Measurements from ENCODE around the gene ANKRD13D.

The ANKRD13D gene

GRCh38 chr11:67271541-67272284 is 17.4 kb upstream of the ANKRD13D start:
- Histone ChIP-seq H3K4me1 (ENCODE audit: insufficient read depth, low read length, severe bottlenecking) (peaks cover 91% of the 10 kb centered on the region), H4K20me1 (ENCODE audit: insufficient read depth, low read length) (no peaks in the 10 kb centered on the region), H3K79me2 (ENCODE audit: insufficient read depth, low read length) (peaks cover 69% of the 10 kb centered on the region), H3K27me3 (ENCODE audit: insufficient read depth, low read length) (no peaks in the 10 kb centered on the region), H3F3A (ENCODE audit: insufficient read depth, low read length) (peaks cover 9% of the 10 kb centered on the region; the same call in 1 of the 2 replicates), H2AFZ (ENCODE audit: low read length) (no peak overlapping the region), H3K27ac (ENCODE audit: low read depth, low read length, poor library complexity, severe bottlenecking) (peak overlapping the region; percentile 98), H3K4me2 (ENCODE audit: low read length) (peak overlapping the region; percentile 93), H3K4me3 (ENCODE audit: low read depth, low read length, poor library complexity, severe bottlenecking) (peak overlapping the region; percentile 93), H3K9me3 (ENCODE audit: low read length) (no peaks in the 10 kb centered on the region), H3K9ac (ENCODE audit: low read length) (peak overlapping the region; percentile 97), H3K9me2 (ENCODE audit: low read depth, low read length) (no peaks in the 10 kb centered on the region), H3K36me3 (ENCODE audit: insufficient read depth, low read length) (peaks cover 61% of the 10 kb centered on the region)
- TF ChIP-seq EZH2 (IDR thresholded peaks at IDR 0.05; ENCODE audit: borderline replicate concordance, low read length) (no peak), CTCF (IDR thresholded peaks at IDR 0.05; ENCODE audit: low read length) (no peak)

- Histone ChIP-seq H3K9me3 (ENCODE audit: low read length) (no peaks in the 10 kb centered on the region), H3K9ac (ENCODE audit: low read length) (peak overlapping the region; percentile 61), H3K4me1 (ENCODE audit: insufficient read depth, low read length, severe bottlenecking) (peaks cover 98% of the 10 kb centered on the region), H3K9me2 (ENCODE audit: low read depth, low read length) (no peaks in the 10 kb centered on the region), H3K36me3 (ENCODE audit: insufficient read depth, low read length) (peaks cover 56% of the 10 kb centered on the region), H3K79me2 (ENCODE audit: insufficient read depth, low read length) (peaks cover 61% of the 10 kb centered on the region), H3K27me3 (ENCODE audit: insufficient read depth, low read length) (no peaks in the 10 kb centered on the region), H2AFZ (ENCODE audit: low read length) (no peak overlapping the region), H3F3A (ENCODE audit: insufficient read depth, low read length) (peaks cover 9% of the 10 kb centered on the region; the same call in 1 of the 2 replicates), H3K4me2 (ENCODE audit: low read length) (peak overlapping the region; percentile 93), H4K20me1 (ENCODE audit: insufficient read depth, low read length) (no peaks in the 10 kb centered on the region), H3K27ac (ENCODE audit: low read depth, low read length, poor library complexity, severe bottlenecking) (peak overlapping the region; percentile 98), H3K4me3 (ENCODE audit: low read depth, low read length, poor library complexity, severe bottlenecking) (peak overlapping the region; percentile 93)
- TF ChIP-seq EZH2 (IDR thresholded peaks at IDR 0.05; ENCODE audit: borderline replicate concordance, low read length) = no peak
- no peak for TF ChIP-seq CTCF (IDR thresholded peaks at IDR 0.05; ENCODE audit: low read length)
These were observed 16.5 kb upstream of the ANKRD13D start for GRCh38 chr11:67272327-67273259.

- Histone ChIP-seq H3K4me2 (ENCODE audit: low read length) (peak overlapping the region; percentile 93), H3K9me2 (ENCODE audit: low read depth, low read length) (no peaks in the 10 kb centered on the region), H3K79me2 (ENCODE audit: insufficient read depth, low read length) (peaks cover 59% of the 10 kb centered on the region), H3K4me1 (ENCODE audit: insufficient read depth, low read length, severe bottlenecking) (peaks cover 98% of the 10 kb centered on the region), H3K9ac (ENCODE audit: low read length) (peak overlapping the region; percentile 61; the same call in 1 of the 2 replicates), H3K27me3 (ENCODE audit: insufficient read depth, low read length) (no peaks in the 10 kb centered on the region), H3K36me3 (ENCODE audit: insufficient read depth, low read length) (peaks cover 59% of the 10 kb centered on the region), H2AFZ (ENCODE audit: low read length) (no peak overlapping the region), H3K27ac (ENCODE audit: low read depth, low read length, poor library complexity, severe bottlenecking) (peak overlapping the region; percentile 98), H3F3A (ENCODE audit: insufficient read depth, low read length) (peaks cover 5% of the 10 kb centered on the region; the same call in 1 of the 2 replicates), H3K9me3 (ENCODE audit: low read length) (no peaks in the 10 kb centered on the region), H3K4me3 (ENCODE audit: low read depth, low read length, poor library complexity, severe bottlenecking) (peak overlapping the region; percentile 93), H4K20me1 (ENCODE audit: insufficient read depth, low read length) (no peaks in the 10 kb centered on the region)
- no peak for TF ChIP-seq EZH2 (IDR thresholded peaks at IDR 0.05; ENCODE audit: borderline replicate concordance, low read length)
- no peak for TF ChIP-seq CTCF (IDR thresholded peaks at IDR 0.05; ENCODE audit: low read length)
These were observed 15.7 kb upstream of the ANKRD13D start for GRCh38 chr11:67273260-67273990.
